ENCODE data around the gene AEBP2.

AEBP2 gene

GRCh38 chr12:19515179-19515578 lies 75.9 kb downstream of the AEBP2 start:
- no peak overlapping the region for H3K4me3 ChIP-seq (ENCODE audit: control insufficient read depth, low read depth, low read length)
- no peak for DNase-seq (ENCODE audit: low read depth)
- no peak for TF ChIP-seq CTCF (IDR thresholded peaks at IDR 0.05; ENCODE audit: control insufficient read depth, insufficient read depth, low read depth, low read length, missing control alignments)

- TF ChIP-seq CTCF (IDR thresholded peaks at IDR 0.05; ENCODE audit: control insufficient read depth, insufficient read depth, low read depth, low read length, missing control alignments): no peak
- no peak overlapping the region for H3K4me3 ChIP-seq (ENCODE audit: control insufficient read depth, low read depth, low read length)
- no peak for DNase-seq (ENCODE audit: low read depth)
Observed at GRCh38 chr12:19517583-19517982, 78.3 kb downstream of the AEBP2 start.

- no peak for TF ChIP-seq CTCF (IDR thresholded peaks at IDR 0.05; ENCODE audit: control insufficient read depth, insufficient read depth, low read depth, low read length, missing control alignments)
- no peak overlapping the region for H3K4me3 ChIP-seq (ENCODE audit: control insufficient read depth, low read depth, low read length)
- DNase-seq (ENCODE audit: low read depth): no peak
Observed at GRCh38 chr12:19518209-19518608, 78.9 kb downstream of the AEBP2 start.

GRCh38 chr12:19520646-19521415 lies 81.5 kb downstream of the AEBP2 start:
- no peak for TF ChIP-seq CTCF (IDR thresholded peaks at IDR 0.05; ENCODE audit: control insufficient read depth, insufficient read depth, low read depth, low read length, missing control alignments)
- no peak overlapping the region for H3K4me3 ChIP-seq (ENCODE audit: control insufficient read depth, low read depth, low read length)
- no peak for DNase-seq (ENCODE audit: low read depth)

- no peak for TF ChIP-seq CTCF (IDR thresholded peaks at IDR 0.05; ENCODE audit: control insufficient read depth, insufficient read depth, low read depth, low read length, missing control alignments)
- DNase-seq (ENCODE audit: low read depth): no peak
- no peak overlapping the region for H3K4me3 ChIP-seq (ENCODE audit: control insufficient read depth, low read depth, low read length)
Observed at GRCh38 chr12:19525274-19525673, 86.0 kb downstream of the AEBP2 start.

- H3K4me3 ChIP-seq (ENCODE audit: control insufficient read depth, low read depth, low read length): no peak overlapping the region
- no peak for DNase-seq (ENCODE audit: low read depth)
- TF ChIP-seq CTCF (IDR thresholded peaks at IDR 0.05; ENCODE audit: control insufficient read depth, insufficient read depth, low read depth, low read length, missing control alignments): no peak
Observed at GRCh38 chr12:19527866-19528265, 88.6 kb downstream of the AEBP2 start.

Data from AG09309 (cell line).